HepG2 (cell line): ENCODE measurements around the gene SLC34A3. TPM values are rescaled to one million over a fixed set of nuclear protein-coding genes. Genes with fewer than 3 reads are reported as not detected.

Experiments
- ATM ChIP-seq: fragments of 450-650 bp; IDR thresholded peaks from 2 replicates; pipeline ENCODE4 v1.7.1; 2017; ENCODE audit warnings: mild to moderate bottlenecking, borderline replicate concordance
- NFRKB ChIP-seq: fragments of 450-650 bp; IDR thresholded peaks from 2 replicates; pipeline ENCODE4 v1.6.1; 2017
- SAP130 ChIP-seq: IDR thresholded peaks from 2 replicates; pipeline ENCODE4 v1.6.1; 2016; ENCODE audit warnings: low read depth
- TRIM24 ChIP-seq: sonication (generic); formaldehyde crosslinking; IDR thresholded peaks from 2 replicates; pipeline ENCODE4 v1.8.0; 2022; ENCODE audit warnings: mild to moderate bottlenecking, missing genetic modification reagents
- ZKSCAN8 ChIP-seq: IDR thresholded peaks from 2 replicates; pipeline ENCODE4 v1.6.1; 2016; ENCODE audit warnings: borderline replicate concordance, missing genetic modification reagents, missing compliant biosample characterization
- ZNF3 ChIP-seq: IDR thresholded peaks from 2 replicates; pipeline ENCODE4 v1.7.0; 2017; ENCODE audit warnings: inconsistent platforms
- ZNF329 ChIP-seq: sonication (generic); formaldehyde crosslinking; IDR thresholded peaks from 2 replicates; pipeline ENCODE4 v1.9.0; 2021; ENCODE audit warnings: low read depth, mild to moderate bottlenecking, missing genetic modification reagents
- ZNF44 ChIP-seq: sonication (generic); formaldehyde crosslinking; IDR thresholded peaks from 2 replicates; pipeline ENCODE4 v1.5.1; 2020; ENCODE audit warnings: mild to moderate bottlenecking, missing genetic modification reagents
- ZNF746 ChIP-seq: sonication (generic); formaldehyde crosslinking; IDR thresholded peaks from 2 replicates; pipeline ENCODE4 v1.8.0; 2022; ENCODE audit warnings: mild to moderate bottlenecking, missing genetic modification reagents
- polyA plus RNA-seq, 8 experiments: library from polyadenylated mRNA; depleted of rRNA in 3 of 8; stranded (reverse) in 7 of 8; unstranded in 1 of 8; fragments of >200 nt; fragmentation: Illumina TruSeq in 4 of 8; extraction: Trizol in 4 of 8; gene quantifications; 2 replicates each; pipeline versions ENCODE4 v1.2.1 to v1.2.3, GENCODE V29; 2011 to 2016; ENCODE audit warnings: low read depth in 4 of 8, missing spikeins in 1 of 8, mixed read lengths in 1 of 8; ENCODE audit not compliant: insufficient read depth in 1 of 8
- total RNA-seq, 5 experiments: library from RNA; depleted of rRNA; stranded (reverse); fragments of >200 nt; fragmentation: Illumina TruSeq; extraction: Trizol; gene quantifications; 2 replicates each; pipeline ENCODE4 v1.2.3, GENCODE V29; 2016; ENCODE audit warnings: low read depth in 1 of 5
- TF ChIP-seq, protein P1 (sequence below): sonication (generic); formaldehyde crosslinking; IDR thresholded peaks from 2 replicates; pipeline ENCODE4 v1.4.0; 2020; ENCODE audit warnings: missing genetic modification reagents, borderline replicate concordance
- TF ChIP-seq, protein P2 (sequence below): sonication (generic); formaldehyde crosslinking; IDR thresholded peaks from 2 replicates; pipeline ENCODE4 v1.4.0; 2020; ENCODE audit warnings: mild to moderate bottlenecking, missing genetic modification reagents
- TF ChIP-seq, protein P3 (sequence below): sonication (generic); formaldehyde crosslinking; IDR thresholded peaks from 2 replicates; pipeline ENCODE4 v1.4.0; 2020; ENCODE audit warnings: mild to moderate bottlenecking, missing genetic modification reagents
- TF ChIP-seq, protein P4 (sequence below): sonication (generic); formaldehyde crosslinking; IDR thresholded peaks from 2 replicates; pipeline ENCODE4 v1.4.0; 2020; ENCODE audit warnings: missing genetic modification reagents
- TF ChIP-seq, protein P5 (sequence below): sonication (generic); formaldehyde crosslinking; IDR thresholded peaks from 2 replicates; pipeline ENCODE4 v1.4.0; 2020; ENCODE audit warnings: missing genetic modification reagents, borderline replicate concordance
- TF ChIP-seq, protein P6 (sequence below): sonication (generic); formaldehyde crosslinking; IDR thresholded peaks from 2 replicates; pipeline ENCODE4 v1.8.1; 2023; ENCODE audit warnings: missing genetic modification reagents, inconsistent platforms, borderline replicate concordance

SLC34A3 gene
- total and polyA plus RNA-seq, 2 of the 13 experiments (the other 11 are each of a cell fraction or from before 2014, with no cell fraction given) = 0.07 to 1.0 TPM

DNA sequence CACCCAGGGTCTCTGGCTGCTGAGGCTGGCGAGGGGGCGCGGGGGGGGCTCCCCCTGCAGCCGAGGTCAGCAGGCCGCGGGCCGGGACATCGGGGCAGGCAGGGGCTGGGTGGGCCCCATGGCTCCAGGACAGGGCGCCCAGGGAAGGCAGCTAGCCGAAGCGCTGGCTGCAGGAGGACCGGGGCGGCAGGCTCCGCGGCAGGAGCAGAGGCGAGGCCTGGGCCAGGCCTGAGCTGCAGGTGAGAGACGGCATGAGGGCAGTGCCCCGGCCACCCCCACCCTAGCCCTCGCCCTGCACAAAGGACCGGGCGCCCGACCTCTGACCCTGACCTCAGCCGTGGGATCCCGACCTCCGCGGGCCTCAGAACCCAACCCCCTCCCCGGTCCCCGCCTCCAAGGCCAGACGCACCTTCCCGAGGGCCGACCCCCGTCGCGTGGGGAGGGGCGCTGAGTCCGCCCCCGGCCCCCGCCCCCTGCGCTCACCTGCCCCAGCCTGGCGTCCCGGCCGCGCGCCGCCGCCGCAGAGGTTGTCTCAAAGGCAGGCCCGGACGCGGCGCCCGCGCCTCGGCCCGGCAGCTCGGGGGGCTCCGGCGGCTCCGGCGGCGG lies 9.1 kb upstream of the SLC34A3 start (continued):
- TF ChIP-seq, protein P1, sequence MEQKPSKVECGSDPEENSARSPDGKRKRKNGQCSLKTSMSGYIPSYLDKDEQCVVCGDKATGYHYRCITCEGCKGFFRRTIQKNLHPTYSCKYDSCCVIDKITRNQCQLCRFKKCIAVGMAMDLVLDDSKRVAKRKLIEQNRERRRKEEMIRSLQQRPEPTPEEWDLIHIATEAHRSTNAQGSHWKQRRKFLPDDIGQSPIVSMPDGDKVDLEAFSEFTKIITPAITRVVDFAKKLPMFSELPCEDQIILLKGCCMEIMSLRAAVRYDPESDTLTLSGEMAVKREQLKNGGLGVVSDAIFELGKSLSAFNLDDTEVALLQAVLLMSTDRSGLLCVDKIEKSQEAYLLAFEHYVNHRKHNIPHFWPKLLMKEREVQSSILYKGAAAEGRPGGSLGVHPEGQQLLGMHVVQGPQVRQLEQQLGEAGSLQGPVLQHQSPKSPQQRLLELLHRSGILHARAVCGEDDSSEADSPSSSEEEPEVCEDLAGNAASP = peak; percentile 43; the same call in 1 of the 2 replicates
- TF ChIP-seq ZNF329 (CRISPR knock-in tag) (peak; percentile 31; the same call in 1 of the 2 replicates), ZNF3 (CRISPR knock-in tag) (no peak), ZNF746 (peak; percentile 59; the same call in 1 of the 2 replicates), ATM (no peak), SAP130 (CRISPR knock-in tag) (peak; percentile 57), NFRKB (no peak), TRIM24 (CRISPR knock-in tag) (no peak), ZKSCAN8 (no peak), ZNF44 (CRISPR knock-in tag) (no peak)
- TF ChIP-seq, protein P2, sequence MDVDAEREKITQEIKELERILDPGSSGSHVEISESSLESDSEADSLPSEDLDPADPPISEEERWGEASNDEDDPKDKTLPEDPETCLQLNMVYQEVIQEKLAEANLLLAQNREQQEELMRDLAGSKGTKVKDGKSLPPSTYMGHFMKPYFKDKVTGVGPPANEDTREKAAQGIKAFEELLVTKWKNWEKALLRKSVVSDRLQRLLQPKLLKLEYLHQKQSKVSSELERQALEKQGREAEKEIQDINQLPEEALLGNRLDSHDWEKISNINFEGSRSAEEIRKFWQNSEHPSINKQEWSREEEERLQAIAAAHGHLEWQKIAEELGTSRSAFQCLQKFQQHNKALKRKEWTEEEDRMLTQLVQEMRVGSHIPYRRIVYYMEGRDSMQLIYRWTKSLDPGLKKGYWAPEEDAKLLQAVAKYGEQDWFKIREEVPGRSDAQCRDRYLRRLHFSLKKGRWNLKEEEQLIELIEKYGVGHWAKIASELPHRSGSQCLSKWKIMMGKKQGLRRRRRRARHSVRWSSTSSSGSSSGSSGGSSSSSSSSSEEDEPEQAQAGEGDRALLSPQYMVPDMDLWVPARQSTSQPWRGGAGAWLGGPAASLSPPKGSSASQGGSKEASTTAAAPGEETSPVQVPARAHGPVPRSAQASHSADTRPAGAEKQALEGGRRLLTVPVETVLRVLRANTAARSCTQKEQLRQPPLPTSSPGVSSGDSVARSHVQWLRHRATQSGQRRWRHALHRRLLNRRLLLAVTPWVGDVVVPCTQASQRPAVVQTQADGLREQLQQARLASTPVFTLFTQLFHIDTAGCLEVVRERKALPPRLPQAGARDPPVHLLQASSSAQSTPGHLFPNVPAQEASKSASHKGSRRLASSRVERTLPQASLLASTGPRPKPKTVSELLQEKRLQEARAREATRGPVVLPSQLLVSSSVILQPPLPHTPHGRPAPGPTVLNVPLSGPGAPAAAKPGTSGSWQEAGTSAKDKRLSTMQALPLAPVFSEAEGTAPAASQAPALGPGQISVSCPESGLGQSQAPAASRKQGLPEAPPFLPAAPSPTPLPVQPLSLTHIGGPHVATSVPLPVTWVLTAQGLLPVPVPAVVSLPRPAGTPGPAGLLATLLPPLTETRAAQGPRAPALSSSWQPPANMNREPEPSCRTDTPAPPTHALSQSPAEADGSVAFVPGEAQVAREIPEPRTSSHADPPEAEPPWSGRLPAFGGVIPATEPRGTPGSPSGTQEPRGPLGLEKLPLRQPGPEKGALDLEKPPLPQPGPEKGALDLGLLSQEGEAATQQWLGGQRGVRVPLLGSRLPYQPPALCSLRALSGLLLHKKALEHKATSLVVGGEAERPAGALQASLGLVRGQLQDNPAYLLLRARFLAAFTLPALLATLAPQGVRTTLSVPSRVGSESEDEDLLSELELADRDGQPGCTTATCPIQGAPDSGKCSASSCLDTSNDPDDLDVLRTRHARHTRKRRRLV (CRISPR knock-in tag) = no peak
- TF ChIP-seq, protein P3, sequence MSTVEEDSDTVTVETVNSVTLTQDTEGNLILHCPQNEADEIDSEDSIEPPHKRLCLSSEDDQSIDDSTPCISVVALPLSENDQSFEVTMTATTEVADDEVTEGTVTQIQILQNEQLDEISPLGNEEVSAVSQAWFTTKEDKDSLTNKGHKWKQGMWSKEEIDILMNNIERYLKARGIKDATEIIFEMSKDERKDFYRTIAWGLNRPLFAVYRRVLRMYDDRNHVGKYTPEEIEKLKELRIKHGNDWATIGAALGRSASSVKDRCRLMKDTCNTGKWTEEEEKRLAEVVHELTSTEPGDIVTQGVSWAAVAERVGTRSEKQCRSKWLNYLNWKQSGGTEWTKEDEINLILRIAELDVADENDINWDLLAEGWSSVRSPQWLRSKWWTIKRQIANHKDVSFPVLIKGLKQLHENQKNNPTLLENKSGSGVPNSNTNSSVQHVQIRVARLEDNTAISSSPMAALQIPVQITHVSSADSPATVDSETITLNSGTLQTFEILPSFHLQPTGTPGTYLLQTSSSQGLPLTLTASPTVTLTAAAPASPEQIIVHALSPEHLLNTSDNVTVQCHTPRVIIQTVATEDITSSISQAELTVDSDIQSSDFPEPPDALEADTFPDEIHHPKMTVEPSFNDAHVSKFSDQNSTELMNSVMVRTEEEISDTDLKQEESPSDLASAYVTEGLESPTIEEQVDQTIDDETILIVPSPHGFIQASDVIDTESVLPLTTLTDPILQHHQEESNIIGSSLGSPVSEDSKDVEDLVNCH = no peak
- TF ChIP-seq, protein P4, sequence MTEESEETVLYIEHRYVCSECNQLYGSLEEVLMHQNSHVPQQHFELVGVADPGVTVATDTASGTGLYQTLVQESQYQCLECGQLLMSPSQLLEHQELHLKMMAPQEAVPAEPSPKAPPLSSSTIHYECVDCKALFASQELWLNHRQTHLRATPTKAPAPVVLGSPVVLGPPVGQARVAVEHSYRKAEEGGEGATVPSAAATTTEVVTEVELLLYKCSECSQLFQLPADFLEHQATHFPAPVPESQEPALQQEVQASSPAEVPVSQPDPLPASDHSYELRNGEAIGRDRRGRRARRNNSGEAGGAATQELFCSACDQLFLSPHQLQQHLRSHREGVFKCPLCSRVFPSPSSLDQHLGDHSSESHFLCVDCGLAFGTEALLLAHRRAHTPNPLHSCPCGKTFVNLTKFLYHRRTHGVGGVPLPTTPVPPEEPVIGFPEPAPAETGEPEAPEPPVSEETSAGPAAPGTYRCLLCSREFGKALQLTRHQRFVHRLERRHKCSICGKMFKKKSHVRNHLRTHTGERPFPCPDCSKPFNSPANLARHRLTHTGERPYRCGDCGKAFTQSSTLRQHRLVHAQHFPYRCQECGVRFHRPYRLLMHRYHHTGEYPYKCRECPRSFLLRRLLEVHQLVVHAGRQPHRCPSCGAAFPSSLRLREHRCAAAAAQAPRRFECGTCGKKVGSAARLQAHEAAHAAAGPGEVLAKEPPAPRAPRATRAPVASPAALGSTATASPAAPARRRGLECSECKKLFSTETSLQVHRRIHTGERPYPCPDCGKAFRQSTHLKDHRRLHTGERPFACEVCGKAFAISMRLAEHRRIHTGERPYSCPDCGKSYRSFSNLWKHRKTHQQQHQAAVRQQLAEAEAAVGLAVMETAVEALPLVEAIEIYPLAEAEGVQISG (CRISPR knock-in tag) = peak; percentile 39
- TF ChIP-seq, protein P5, sequence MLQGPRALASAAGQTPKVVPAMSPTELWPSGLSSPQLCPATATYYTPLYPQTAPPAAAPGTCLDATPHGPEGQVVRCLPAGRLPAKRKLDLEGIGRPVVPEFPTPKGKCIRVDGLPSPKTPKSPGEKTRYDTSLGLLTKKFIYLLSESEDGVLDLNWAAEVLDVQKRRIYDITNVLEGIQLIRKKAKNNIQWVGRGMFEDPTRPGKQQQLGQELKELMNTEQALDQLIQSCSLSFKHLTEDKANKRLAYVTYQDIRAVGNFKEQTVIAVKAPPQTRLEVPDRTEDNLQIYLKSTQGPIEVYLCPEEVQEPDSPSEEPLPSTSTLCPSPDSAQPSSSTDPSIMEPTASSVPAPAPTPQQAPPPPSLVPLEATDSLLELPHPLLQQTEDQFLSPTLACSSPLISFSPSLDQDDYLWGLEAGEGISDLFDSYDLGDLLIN (CRISPR knock-in tag) = no peak
- TF ChIP-seq, protein P6, sequence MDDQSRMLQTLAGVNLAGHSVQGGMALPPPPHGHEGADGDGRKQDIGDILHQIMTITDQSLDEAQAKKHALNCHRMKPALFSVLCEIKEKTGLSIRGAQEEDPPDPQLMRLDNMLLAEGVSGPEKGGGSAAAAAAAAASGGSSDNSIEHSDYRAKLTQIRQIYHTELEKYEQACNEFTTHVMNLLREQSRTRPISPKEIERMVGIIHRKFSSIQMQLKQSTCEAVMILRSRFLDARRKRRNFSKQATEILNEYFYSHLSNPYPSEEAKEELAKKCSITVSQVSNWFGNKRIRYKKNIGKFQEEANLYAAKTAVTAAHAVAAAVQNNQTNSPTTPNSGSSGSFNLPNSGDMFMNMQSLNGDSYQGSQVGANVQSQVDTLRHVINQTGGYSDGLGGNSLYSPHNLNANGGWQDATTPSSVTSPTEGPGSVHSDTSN = no peak
